ENCODE measurements around the gene TXN. TPM values are rescaled to one million over a fixed set of nuclear protein-coding genes. Genes with fewer than 3 reads are reported as not detected.

TXN gene
- total RNA-seq, 1 donor from 2014 or later: 205 TPM

DNA sequence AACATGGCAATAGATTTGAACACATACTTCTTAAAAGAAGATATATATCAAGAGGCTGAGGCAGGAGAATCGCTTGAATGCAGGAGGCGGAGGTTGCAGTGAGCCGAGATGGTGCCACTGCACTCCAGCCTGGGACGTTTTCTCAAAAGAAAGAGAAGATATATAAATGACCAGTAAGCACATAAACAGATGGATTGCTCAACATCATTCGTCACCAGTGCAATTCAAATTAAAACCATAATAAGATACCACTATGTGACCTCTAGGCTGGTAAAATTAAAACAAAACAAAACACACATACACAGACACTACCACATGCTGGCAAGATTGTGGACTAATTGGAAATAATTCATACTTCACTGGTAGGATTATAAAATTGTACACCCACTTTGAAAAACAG, 5.3 kb upstream of the TXN start:
- H3K9me3 Mint-ChIP-seq: no peaks in the 10 kb centered on the region
- peaks cover 13% of the 10 kb centered on the region for H3K4me1 Mint-ChIP-seq (ENCODE audit: unreplicated experiment)
- TF ChIP-seq, protein P1, sequence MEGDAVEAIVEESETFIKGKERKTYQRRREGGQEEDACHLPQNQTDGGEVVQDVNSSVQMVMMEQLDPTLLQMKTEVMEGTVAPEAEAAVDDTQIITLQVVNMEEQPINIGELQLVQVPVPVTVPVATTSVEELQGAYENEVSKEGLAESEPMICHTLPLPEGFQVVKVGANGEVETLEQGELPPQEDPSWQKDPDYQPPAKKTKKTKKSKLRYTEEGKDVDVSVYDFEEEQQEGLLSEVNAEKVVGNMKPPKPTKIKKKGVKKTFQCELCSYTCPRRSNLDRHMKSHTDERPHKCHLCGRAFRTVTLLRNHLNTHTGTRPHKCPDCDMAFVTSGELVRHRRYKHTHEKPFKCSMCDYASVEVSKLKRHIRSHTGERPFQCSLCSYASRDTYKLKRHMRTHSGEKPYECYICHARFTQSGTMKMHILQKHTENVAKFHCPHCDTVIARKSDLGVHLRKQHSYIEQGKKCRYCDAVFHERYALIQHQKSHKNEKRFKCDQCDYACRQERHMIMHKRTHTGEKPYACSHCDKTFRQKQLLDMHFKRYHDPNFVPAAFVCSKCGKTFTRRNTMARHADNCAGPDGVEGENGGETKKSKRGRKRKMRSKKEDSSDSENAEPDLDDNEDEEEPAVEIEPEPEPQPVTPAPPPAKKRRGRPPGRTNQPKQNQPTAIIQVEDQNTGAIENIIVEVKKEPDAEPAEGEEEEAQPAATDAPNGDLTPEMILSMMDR (conservative IDR thresholded peaks at IDR 0.05): no peak
- peaks cover 4% of the 10 kb centered on the region for H3K27me3 Mint-ChIP-seq
- no peak for DNase-seq (ENCODE audit: extremely low spot score, unreplicated experiment)
- no peaks in the 10 kb centered on the region for H3K36me3 Mint-ChIP-seq
- H3K4me3 Mint-ChIP-seq: no peak overlapping the region
- H3K27ac Mint-ChIP-seq: no peak overlapping the region

DNA sequence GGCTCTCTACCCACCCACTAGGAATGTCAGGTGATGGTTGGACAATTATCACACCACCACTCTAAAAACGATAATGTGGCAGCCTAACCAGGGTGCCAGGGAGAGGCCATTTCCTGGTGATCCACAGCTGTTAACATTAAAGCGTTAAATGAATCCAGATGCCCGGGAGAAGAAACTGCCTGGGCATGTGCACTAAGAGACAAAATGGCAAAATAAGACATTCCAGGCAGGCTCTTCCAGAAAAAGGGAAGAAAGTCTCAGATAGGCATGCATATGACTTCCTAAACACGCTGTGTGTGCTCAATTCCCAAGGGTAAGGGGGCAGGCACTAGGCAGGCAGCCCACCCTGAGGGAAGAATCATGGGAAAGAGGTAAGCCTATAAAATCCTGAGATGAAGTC, 4.6 kb upstream of the TXN start:
- no peak overlapping the region for H3K4me3 Mint-ChIP-seq
- no peak overlapping the region for H3K27ac Mint-ChIP-seq
- H3K4me1 Mint-ChIP-seq (ENCODE audit: unreplicated experiment): peaks cover 13% of the 10 kb centered on the region
- no peaks in the 10 kb centered on the region for H3K9me3 Mint-ChIP-seq
- TF ChIP-seq, protein P1 (conservative IDR thresholded peaks at IDR 0.05): no peak
- DNase-seq (ENCODE audit: extremely low spot score, unreplicated experiment): no peak
- no peaks in the 10 kb centered on the region for H3K36me3 Mint-ChIP-seq
- H3K27me3 Mint-ChIP-seq: peaks cover 4% of the 10 kb centered on the region

DNA sequence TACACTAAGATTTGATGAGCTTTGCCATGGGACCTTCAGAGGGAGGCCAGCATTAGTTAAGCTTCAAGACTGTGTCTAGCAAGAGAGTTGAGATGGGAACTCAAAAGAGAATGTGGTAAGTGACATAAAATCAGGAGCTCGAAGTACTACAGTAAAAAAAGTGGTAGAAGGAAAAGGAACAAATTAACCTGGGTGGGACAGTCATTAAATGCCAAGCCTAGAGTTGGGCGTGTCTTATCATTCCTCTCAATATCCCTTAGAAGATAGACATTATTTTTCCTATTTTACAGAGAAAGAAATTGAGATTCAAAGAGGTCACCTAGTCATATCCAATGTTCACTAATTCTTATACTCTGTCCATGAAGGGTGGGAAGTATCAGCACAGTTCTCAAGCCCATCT, 3.3 kb upstream of the TXN start:
- peak overlapping the region; percentile 95 for H3K27ac Mint-ChIP-seq

DNA sequence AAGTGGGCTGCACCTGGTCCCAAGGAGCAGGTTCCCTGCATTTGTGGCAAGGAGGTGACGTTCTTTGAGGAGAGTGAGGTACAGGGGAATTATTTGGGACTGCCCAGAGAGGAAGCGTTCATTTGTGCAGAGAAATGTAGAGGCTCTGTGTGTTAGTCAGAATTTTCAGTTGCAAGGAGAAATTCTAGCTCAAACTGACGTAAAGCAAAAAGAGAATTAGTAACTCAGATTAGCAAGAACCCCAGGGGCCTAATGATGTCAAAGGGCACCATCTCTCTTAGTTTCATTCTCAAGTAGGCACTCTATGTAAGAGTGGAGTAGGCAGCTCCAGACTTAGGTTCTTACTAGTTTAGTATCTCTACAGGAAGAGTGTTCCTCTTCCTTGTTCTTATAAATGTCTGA, 2.4 kb upstream of the TXN start:
- TF ChIP-seq, protein P1 (conservative IDR thresholded peaks at IDR 0.05): no peak
- no peak for DNase-seq (ENCODE audit: extremely low spot score, unreplicated experiment)
- peaks cover 4% of the 10 kb centered on the region for H3K27me3 Mint-ChIP-seq

More for the DNA sequence above, 3.3 kb upstream of the TXN start:
- DNase-seq (ENCODE audit: extremely low spot score, unreplicated experiment): no peak
- peaks cover 17% of the 10 kb centered on the region for H3K4me1 Mint-ChIP-seq (ENCODE audit: unreplicated experiment)
- no peaks in the 10 kb centered on the region for H3K9me3 Mint-ChIP-seq
- peak overlapping the region; percentile 40 for H3K4me3 Mint-ChIP-seq
- H3K36me3 Mint-ChIP-seq: no peaks in the 10 kb centered on the region
- peaks cover 4% of the 10 kb centered on the region for H3K27me3 Mint-ChIP-seq
- TF ChIP-seq, protein P1 (conservative IDR thresholded peaks at IDR 0.05): no peak

DNA sequence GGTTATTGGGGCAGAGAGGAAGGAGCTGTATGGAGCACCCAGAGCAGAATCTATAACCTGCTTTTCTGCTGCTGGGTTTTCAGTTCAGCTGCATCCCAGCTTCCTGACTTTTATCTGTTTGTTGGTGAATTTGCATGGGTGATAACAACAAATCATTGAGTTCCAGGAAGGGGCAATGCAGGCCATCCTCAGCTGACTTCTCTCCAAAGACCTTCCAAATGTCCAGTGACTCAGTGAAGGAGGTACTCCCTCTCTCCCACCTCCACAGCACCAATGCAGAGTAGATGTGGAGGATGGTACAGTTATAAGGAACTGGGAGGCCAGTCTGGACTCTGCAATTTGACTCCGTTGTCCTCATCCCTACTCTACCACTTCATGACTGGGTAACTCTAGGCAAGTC, 1.6 kb upstream of the TXN start:
- TF ChIP-seq, protein P1 (conservative IDR thresholded peaks at IDR 0.05): no peak
- peaks cover 33% of the 10 kb centered on the region for H3K4me1 Mint-ChIP-seq (ENCODE audit: unreplicated experiment)
- H3K27me3 Mint-ChIP-seq: peaks cover 4% of the 10 kb centered on the region
- DNase-seq (ENCODE audit: extremely low spot score, unreplicated experiment): no peak
- H3K9me3 Mint-ChIP-seq: no peaks in the 10 kb centered on the region
- peak overlapping the region; percentile 95 for H3K27ac Mint-ChIP-seq
- peak overlapping the region; percentile 97 for H3K4me3 Mint-ChIP-seq
- peaks cover 3% of the 10 kb centered on the region for H3K36me3 Mint-ChIP-seq

More for the DNA sequence above, 2.4 kb upstream of the TXN start:
- peak overlapping the region; percentile 95 for H3K27ac Mint-ChIP-seq
- no peaks in the 10 kb centered on the region for H3K36me3 Mint-ChIP-seq
- peak overlapping the region; percentile 40 for H3K4me3 Mint-ChIP-seq
- H3K4me1 Mint-ChIP-seq (ENCODE audit: unreplicated experiment): peaks cover 25% of the 10 kb centered on the region
- H3K9me3 Mint-ChIP-seq: no peaks in the 10 kb centered on the region

All from type B pancreatic cell (in vitro differentiated cells).